SK-N-SH (cell line): Measurements from ENCODE around the gene OR2AE1.

Experiments
- CTCF ChIP-seq: fragments of 200-600 bp; sonication (generic); IDR thresholded peaks from 2 replicates; pipeline ENCODE4 v1.6.1; 2017; ENCODE audit warnings: antibody characterized with exemption, mild to moderate bottlenecking, moderate library complexity
- JUND ChIP-seq: IDR thresholded peaks from 2 replicates; pipeline ENCODE4 v1.4.0; 2012
- MXI1 ChIP-seq: IDR thresholded peaks from 2 replicates; pipeline ENCODE4 v1.6.1; 2012; ENCODE audit warnings: mild to moderate bottlenecking, low read depth, low read length, improper control_type of control experiment
- POLR2AphosphoS5 ChIP-seq: IDR thresholded peaks from 2 replicates; pipeline ENCODE4 v1.6.1; 2012; ENCODE audit warnings: low read depth, low read length
- SMC3 ChIP-seq: IDR thresholded peaks from 2 replicates; pipeline ENCODE4 v1.6.1; 2012; ENCODE audit warnings: low read depth, low read length, improper control_type of control experiment
- TAF1 ChIP-seq: IDR thresholded peaks from 2 replicates; pipeline ENCODE4 v1.6.1; 2012; ENCODE audit warnings: low read depth, mild to moderate bottlenecking, low read length, moderate library complexity, borderline replicate concordance
- TF ChIP-seq, protein P1 (sequence below): IDR thresholded peaks from 2 replicates; pipeline ENCODE4; 2012
- TF ChIP-seq, protein P2 (sequence below): IDR thresholded peaks from 2 replicates; pipeline ENCODE4 v1.6.1; 2012; ENCODE audit warnings: mild to moderate bottlenecking, low read depth, low read length, moderate library complexity

DNA sequence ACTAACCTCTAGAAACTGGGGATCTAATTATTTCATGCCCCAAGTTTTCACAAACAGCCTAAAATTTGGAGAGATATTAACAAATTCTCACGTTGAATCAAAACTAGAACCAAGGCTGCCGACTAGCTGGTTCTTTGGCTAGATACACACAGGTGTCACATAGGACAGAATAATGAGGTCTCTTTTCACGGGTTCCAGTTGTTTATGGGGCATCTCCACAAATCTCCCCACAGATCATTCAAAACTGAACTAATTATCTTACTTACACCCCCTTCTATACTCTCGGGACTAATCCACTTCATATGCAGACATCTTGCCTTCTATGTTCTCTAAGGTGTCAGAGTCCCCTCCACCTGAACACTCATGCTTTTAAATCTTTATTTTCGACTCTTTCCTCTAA is 16.4 kb upstream of the OR2AE1 start:
- TF ChIP-seq CTCF (no peak), JUND (no peak), SMC3 (no peak), POLR2AphosphoS5 (no peak), MXI1 (no peak), TAF1 (no peak)
- TF ChIP-seq, protein P1, sequence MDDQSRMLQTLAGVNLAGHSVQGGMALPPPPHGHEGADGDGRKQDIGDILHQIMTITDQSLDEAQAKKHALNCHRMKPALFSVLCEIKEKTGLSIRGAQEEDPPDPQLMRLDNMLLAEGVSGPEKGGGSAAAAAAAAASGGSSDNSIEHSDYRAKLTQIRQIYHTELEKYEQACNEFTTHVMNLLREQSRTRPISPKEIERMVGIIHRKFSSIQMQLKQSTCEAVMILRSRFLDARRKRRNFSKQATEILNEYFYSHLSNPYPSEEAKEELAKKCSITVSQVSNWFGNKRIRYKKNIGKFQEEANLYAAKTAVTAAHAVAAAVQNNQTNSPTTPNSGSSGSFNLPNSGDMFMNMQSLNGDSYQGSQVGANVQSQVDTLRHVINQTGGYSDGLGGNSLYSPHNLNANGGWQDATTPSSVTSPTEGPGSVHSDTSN = no peak
- TF ChIP-seq, protein P2, sequence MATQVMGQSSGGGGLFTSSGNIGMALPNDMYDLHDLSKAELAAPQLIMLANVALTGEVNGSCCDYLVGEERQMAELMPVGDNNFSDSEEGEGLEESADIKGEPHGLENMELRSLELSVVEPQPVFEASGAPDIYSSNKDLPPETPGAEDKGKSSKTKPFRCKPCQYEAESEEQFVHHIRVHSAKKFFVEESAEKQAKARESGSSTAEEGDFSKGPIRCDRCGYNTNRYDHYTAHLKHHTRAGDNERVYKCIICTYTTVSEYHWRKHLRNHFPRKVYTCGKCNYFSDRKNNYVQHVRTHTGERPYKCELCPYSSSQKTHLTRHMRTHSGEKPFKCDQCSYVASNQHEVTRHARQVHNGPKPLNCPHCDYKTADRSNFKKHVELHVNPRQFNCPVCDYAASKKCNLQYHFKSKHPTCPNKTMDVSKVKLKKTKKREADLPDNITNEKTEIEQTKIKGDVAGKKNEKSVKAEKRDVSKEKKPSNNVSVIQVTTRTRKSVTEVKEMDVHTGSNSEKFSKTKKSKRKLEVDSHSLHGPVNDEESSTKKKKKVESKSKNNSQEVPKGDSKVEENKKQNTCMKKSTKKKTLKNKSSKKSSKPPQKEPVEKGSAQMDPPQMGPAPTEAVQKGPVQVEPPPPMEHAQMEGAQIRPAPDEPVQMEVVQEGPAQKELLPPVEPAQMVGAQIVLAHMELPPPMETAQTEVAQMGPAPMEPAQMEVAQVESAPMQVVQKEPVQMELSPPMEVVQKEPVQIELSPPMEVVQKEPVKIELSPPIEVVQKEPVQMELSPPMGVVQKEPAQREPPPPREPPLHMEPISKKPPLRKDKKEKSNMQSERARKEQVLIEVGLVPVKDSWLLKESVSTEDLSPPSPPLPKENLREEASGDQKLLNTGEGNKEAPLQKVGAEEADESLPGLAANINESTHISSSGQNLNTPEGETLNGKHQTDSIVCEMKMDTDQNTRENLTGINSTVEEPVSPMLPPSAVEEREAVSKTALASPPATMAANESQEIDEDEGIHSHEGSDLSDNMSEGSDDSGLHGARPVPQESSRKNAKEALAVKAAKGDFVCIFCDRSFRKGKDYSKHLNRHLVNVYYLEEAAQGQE = no peak
